Uterus (tissue), 4 donors: Measurements from ENCODE around the gene MAP2. TPM values are rescaled to one million over a fixed set of nuclear protein-coding genes. Genes with fewer than 3 reads are reported as not detected.

Experiments used
- DNase-seq, 2 donors: peaks; one replicate each; pipeline ENCODE4 v3.0.0-alpha.2; 2019 to 2020
- H3K27ac ChIP-seq, 2 donors: fragments of 200-600 bp; sonication (generic); 1 replicate in 1 of 2; 2 replicates in 1 of 2; pipeline ENCODE4 v1.5.1; 2016 to 2018
- H3K27me3 ChIP-seq, 2 donors: fragments of 200-600 bp; sonication (generic); one replicate each; pipeline ENCODE4 v1.5.1; 2018 to 2019; ENCODE audit warnings: control low read depth in 1 of 2
- H3K36me3 ChIP-seq, 2 donors: fragments of 200-600 bp; sonication (generic); one replicate each; pipeline ENCODE4 v1.5.1; 2019; ENCODE audit warnings: control low read depth in 1 of 2
- H3K4me1 ChIP-seq, 2 donors: fragments of 200-600 bp; sonication (generic); one replicate each; pipeline ENCODE4 v1.5.1; 2018 to 2019; ENCODE audit warnings: control low read depth in 1 of 2
- H3K4me3 ChIP-seq, 2 donors: fragments of 200-600 bp; sonication (generic); 1 replicate in 1 of 2; 2 replicates in 1 of 2; pipeline ENCODE4 v1.5.1; 2018 to 2019; ENCODE audit warnings: mild to moderate bottlenecking in 1 of 2
- H3K9me3 ChIP-seq, 2 donors: fragments of 200-600 bp; sonication (generic); one replicate each; pipeline ENCODE4 v1.5.1; 2019; ENCODE audit warnings: control low read depth in 1 of 2
- POLR2A ChIP-seq, 2 donors: fragments of 450-650 bp; IDR thresholded peaks; one replicate each; pipeline ENCODE4 v1.6.1; 2016; ENCODE audit warnings: antibody characterized with exemption in 2 of 2, mild to moderate bottlenecking in 1 of 2, moderate library complexity in 1 of 2
- intact Hi-C: fragments of 100-400 bp; cut with DNase I; formaldehyde crosslinking; loops from one replicate; pipeline ENCODE4 v1.15.1; 2023; ENCODE audit warnings: low total_unique reads
- total RNA-seq, 4 donors: library from RNA; depleted of rRNA in 3 of 4; stranded (reverse); fragments of >200 nt in 3 of 4; gene quantifications; one replicate each; pipeline versions ENCODE4 v1.1.0 to v1.2.4, GENCODE V29; 2014 to 2023
- TF ChIP-seq, protein P1 (sequence below), 4 experiments: fragments of 200-600 bp in 2 of 4; fragments of 450-650 bp in 2 of 4; sonication (generic) in 2 of 4; IDR thresholded peaks; one replicate each; pipeline ENCODE4 v1.5.1; 2016 to 2019; ENCODE audit warnings: antibody characterized with exemption in 4 of 4, mild to moderate bottlenecking in 2 of 4, moderate library complexity in 1 of 4
- donor health status: DM: yes; HTN: yes; CAD: no.

The MAP2 gene
- total RNA-seq, 4 donors from 2014 or later, result 4.7 to 18.7 (median 7.6) TPM

DNA sequence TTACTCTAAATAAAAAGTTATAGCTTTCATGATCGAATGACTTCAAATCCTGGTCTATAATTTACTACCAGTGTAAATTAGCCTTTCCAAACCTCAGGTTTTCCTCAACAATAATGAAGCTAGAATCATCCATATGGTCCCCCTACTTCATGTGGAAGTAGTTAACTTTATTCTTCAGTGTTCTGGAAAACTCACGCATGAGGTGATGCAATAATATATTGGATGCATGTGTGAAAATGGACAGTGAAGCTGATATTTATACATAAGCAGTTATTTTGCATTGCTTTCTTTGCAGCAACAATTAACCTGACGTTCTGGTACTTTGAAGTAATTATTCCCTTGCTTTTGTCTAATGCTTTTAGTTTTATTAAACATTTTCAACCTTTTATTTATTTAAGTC, 329.2 kb downstream of the MAP2 start:
- DNase-seq, result no peak
- no peak overlapping the region for H3K27ac ChIP-seq
- no peak overlapping the region for H3K4me3 ChIP-seq
- H3K9me3 ChIP-seq, result no peaks in the 10 kb centered on the region
- H3K36me3 ChIP-seq, result no peaks in the 10 kb centered on the region
- H3K4me1 ChIP-seq, result no peaks in the 10 kb centered on the region
- no peak for TF ChIP-seq POLR2A (IDR thresholded peaks at IDR 0.05)
- TF ChIP-seq, protein P1, sequence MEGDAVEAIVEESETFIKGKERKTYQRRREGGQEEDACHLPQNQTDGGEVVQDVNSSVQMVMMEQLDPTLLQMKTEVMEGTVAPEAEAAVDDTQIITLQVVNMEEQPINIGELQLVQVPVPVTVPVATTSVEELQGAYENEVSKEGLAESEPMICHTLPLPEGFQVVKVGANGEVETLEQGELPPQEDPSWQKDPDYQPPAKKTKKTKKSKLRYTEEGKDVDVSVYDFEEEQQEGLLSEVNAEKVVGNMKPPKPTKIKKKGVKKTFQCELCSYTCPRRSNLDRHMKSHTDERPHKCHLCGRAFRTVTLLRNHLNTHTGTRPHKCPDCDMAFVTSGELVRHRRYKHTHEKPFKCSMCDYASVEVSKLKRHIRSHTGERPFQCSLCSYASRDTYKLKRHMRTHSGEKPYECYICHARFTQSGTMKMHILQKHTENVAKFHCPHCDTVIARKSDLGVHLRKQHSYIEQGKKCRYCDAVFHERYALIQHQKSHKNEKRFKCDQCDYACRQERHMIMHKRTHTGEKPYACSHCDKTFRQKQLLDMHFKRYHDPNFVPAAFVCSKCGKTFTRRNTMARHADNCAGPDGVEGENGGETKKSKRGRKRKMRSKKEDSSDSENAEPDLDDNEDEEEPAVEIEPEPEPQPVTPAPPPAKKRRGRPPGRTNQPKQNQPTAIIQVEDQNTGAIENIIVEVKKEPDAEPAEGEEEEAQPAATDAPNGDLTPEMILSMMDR (IDR thresholded peaks at IDR 0.05), result no peak
- intact Hi-C loops, result no loop called here
- H3K27me3 ChIP-seq, result no peaks in the 10 kb centered on the region

DNA sequence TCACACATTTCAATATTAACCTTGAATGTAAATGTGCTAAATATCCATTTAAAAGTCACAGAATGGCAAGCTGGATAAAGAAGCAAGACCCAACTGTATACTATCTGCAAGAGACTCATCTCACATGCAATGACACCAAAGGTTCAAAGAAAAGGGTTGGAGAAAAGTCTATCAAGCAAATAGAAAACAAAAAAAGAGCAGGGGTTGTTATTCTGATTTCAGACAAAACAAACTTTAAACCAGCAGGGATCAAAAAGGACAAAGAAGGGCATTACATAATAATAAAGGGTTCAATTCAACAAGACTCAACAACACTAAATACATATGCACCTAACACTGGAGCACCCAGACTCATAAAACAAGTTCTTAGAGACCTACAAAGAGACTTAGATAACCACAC, 333.3 kb downstream of the MAP2 start:
- Histone ChIP-seq H3K27me3 (no peaks in the 10 kb centered on the region), H3K4me3 (no peak overlapping the region), H3K4me1 (no peaks in the 10 kb centered on the region), H3K9me3 (no peaks in the 10 kb centered on the region), H3K36me3 (no peaks in the 10 kb centered on the region), H3K27ac (no peak overlapping the region)
- intact Hi-C loops, result no loop called here
- TF ChIP-seq, protein P1 (IDR thresholded peaks at IDR 0.05), result no peak
- no peak for TF ChIP-seq POLR2A (IDR thresholded peaks at IDR 0.05)
- no peak for DNase-seq

- DNase-seq, result no peak
- Histone ChIP-seq H3K36me3 (no peaks in the 10 kb centered on the region), H3K4me1 (no peaks in the 10 kb centered on the region), H3K27ac (no peak overlapping the region), H3K27me3 (no peaks in the 10 kb centered on the region), H3K9me3 (no peaks in the 10 kb centered on the region), H3K4me3 (no peak overlapping the region)
- no peak for TF ChIP-seq POLR2A (IDR thresholded peaks at IDR 0.05)
- TF ChIP-seq, protein P1 (IDR thresholded peaks at IDR 0.05), result no peak
- intact Hi-C loops, result no loop called here
These were observed 337.7 kb downstream of the MAP2 start for GRCh38 chr2:209761566-209761965.

- TF ChIP-seq POLR2A (IDR thresholded peaks at IDR 0.05), result no peak
- TF ChIP-seq, protein P1 (IDR thresholded peaks at IDR 0.05), result no peak
- Histone ChIP-seq H3K4me3 (no peak overlapping the region), H3K27ac (no peak overlapping the region), H3K4me1 (no peaks in the 10 kb centered on the region), H3K36me3 (no peaks in the 10 kb centered on the region), H3K9me3 (no peaks in the 10 kb centered on the region), H3K27me3 (no peaks in the 10 kb centered on the region)
- intact Hi-C loops, result no loop called here
- DNase-seq, result no peak
These were observed 338.7 kb downstream of the MAP2 start for GRCh38 chr2:209762563-209762962.

DNA sequence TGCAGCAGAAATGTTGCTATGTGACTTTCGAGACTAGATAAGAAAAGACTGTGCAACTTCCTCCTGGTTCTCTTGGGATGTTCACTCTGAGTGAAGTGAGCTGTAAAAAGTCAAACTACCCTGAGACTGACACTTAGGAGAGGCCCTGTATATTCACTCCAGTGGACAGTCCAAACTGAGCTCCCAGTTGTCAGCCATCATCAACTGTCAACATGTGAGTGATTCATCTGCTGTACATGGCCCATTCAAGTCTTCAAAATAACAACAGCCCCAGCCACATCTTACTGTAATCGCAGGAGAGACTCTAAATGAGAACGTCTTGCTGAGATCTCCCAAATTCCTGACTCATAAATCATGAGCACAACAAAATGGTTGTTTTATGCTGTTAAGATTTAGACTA, 339.3 kb downstream of the MAP2 start:
- intact Hi-C loops, result no loop called here
- TF ChIP-seq POLR2A (IDR thresholded peaks at IDR 0.05), result no peak
- TF ChIP-seq, protein P1 (IDR thresholded peaks at IDR 0.05), result no peak

More for the DNA sequence above, 339.3 kb downstream of the MAP2 start:
- no peak for DNase-seq
- H3K36me3 ChIP-seq, result no peaks in the 10 kb centered on the region
- H3K4me3 ChIP-seq, result no peak overlapping the region
- H3K9me3 ChIP-seq, result no peaks in the 10 kb centered on the region
- H3K27ac ChIP-seq, result no peak overlapping the region
- H3K27me3 ChIP-seq, result no peaks in the 10 kb centered on the region
- no peaks in the 10 kb centered on the region for H3K4me1 ChIP-seq
